SK-N-SH treated with all-trans-retinoic acid at 6 μM for 48 hours (cell line): ENCODE results near the gene GBE1.

Source experiments
- ATAC-seq: fragments of 200-7000 bp; cut with Tn5 transposase; 3 replicates; pipeline ENCODE4 v1.9.1; 2020; ENCODE audit warnings: mild to moderate bottlenecking, moderate library complexity
- ARNTL ChIP-seq: fragments of 450-650 bp; formaldehyde crosslinking; IDR thresholded peaks from 2 replicates; pipeline ENCODE4 v1.5.0; 2020; ENCODE audit warnings: low read depth, mild to moderate bottlenecking, moderate library complexity, borderline replicate concordance
- BACH2 ChIP-seq: fragments of 250-450 bp; sonication (Bioruptor Pico); IDR thresholded peaks from 2 replicates; pipeline ENCODE4 v1.9.0; 2021; ENCODE audit warnings: mild to moderate bottlenecking, borderline replicate concordance
- CREB5 ChIP-seq: fragments of 250-450 bp; sonication (Bioruptor Pico); IDR thresholded peaks from 2 replicates; pipeline ENCODE4 v1.5.1; 2020; ENCODE audit warnings: low read depth, mild to moderate bottlenecking, moderate library complexity
- CSRNP3 ChIP-seq: fragments of 250-450 bp; sonication (Bioruptor Pico); IDR thresholded peaks from 2 replicates; pipeline ENCODE4 v1.5.1; 2021; ENCODE audit warnings: mild to moderate bottlenecking, moderate library complexity
- ESRRG ChIP-seq: fragments of 250-450 bp; sonication (Bioruptor Pico); IDR thresholded peaks from 2 replicates; pipeline ENCODE4 v1.6.1; 2021; ENCODE audit warnings: mild to moderate bottlenecking
- GLIS3 ChIP-seq: fragments of 250-450 bp; sonication (Bioruptor Pico); IDR thresholded peaks from 2 replicates; pipeline ENCODE4 v1.5.0; 2020; ENCODE audit warnings: mild to moderate bottlenecking, moderate library complexity
- ISL1 ChIP-seq: fragments of 250-450 bp; sonication (Bioruptor Pico); IDR thresholded peaks from 2 replicates; pipeline ENCODE4 v2.1.2; 2022; ENCODE audit warnings: mild to moderate bottlenecking, moderate library complexity
- OSR1 ChIP-seq: fragments of 250-450 bp; sonication (Bioruptor Pico); IDR thresholded peaks from 2 replicates; pipeline ENCODE4 v1.8.0; 2022; ENCODE audit warnings: moderate library complexity, mild to moderate bottlenecking, inconsistent platforms
- PATZ1 ChIP-seq: fragments of 250-450 bp; sonication (Bioruptor Pico); IDR thresholded peaks from 2 replicates; pipeline ENCODE4 v1.8.0; 2020; ENCODE audit warnings: mild to moderate bottlenecking, moderate library complexity, borderline replicate concordance
- POU6F1 ChIP-seq: fragments of 250-450 bp; sonication (Bioruptor Pico); IDR thresholded peaks from 2 replicates; pipeline ENCODE4 v1.8.0; 2021; ENCODE audit warnings: low read depth, mild to moderate bottlenecking, moderate library complexity, borderline replicate concordance
- PPARA ChIP-seq: fragments of 250-450 bp; sonication (Bioruptor Pico); IDR thresholded peaks from 2 replicates; pipeline ENCODE4 v1.5.0; 2020; ENCODE audit warnings: mild to moderate bottlenecking, borderline replicate concordance
- RARB ChIP-seq: fragments of 250-450 bp; sonication (Bioruptor Pico); IDR thresholded peaks from 2 replicates; pipeline ENCODE4 v1.8.0; 2021; ENCODE audit warnings: mild to moderate bottlenecking, moderate library complexity
- SNAI2 ChIP-seq: fragments of 250-450 bp; sonication (Bioruptor Pico); IDR thresholded peaks from 2 replicates; pipeline ENCODE4 v1.5.0; 2020; ENCODE audit warnings: mild to moderate bottlenecking, moderate library complexity
- TCF4 ChIP-seq: fragments of 250-450 bp; sonication (Bioruptor Pico); IDR thresholded peaks from 2 replicates; pipeline ENCODE4 v1.8.0; 2021; ENCODE audit warnings: mild to moderate bottlenecking, moderate library complexity, borderline replicate concordance
- TOX ChIP-seq: fragments of 250-450 bp; sonication (Bioruptor Pico); IDR thresholded peaks from 2 replicates; pipeline ENCODE4 v1.8.0; 2021; ENCODE audit warnings: mild to moderate bottlenecking, moderate library complexity, borderline replicate concordance
- TSHZ2 ChIP-seq: fragments of 250-450 bp; sonication (Bioruptor Pico); IDR thresholded peaks from 2 replicates; pipeline ENCODE4 v1.5.0; 2020; ENCODE audit warnings: mild to moderate bottlenecking, moderate library complexity
- ZC3H10 ChIP-seq: fragments of 250-450 bp; sonication (Bioruptor Pico); IDR thresholded peaks from 2 replicates; pipeline ENCODE4 v1.5.1; 2021; ENCODE audit warnings: mild to moderate bottlenecking, moderate library complexity
- ZFP3 ChIP-seq: fragments of 250-450 bp; sonication (Bioruptor Pico); IDR thresholded peaks from 2 replicates; pipeline ENCODE4 v1.5.0; 2020; ENCODE audit warnings: mild to moderate bottlenecking, moderate library complexity
- ZFP30 ChIP-seq: fragments of 450-650 bp; formaldehyde crosslinking; IDR thresholded peaks from 2 replicates; pipeline ENCODE4 v1.5.0; 2022; ENCODE audit warnings: mild to moderate bottlenecking, moderate library complexity
- ZNF565 ChIP-seq: fragments of 450-650 bp; formaldehyde crosslinking; conservative IDR thresholded peaks from 2 replicates; pipeline ENCODE4 v1.5.0; 2020; ENCODE audit warnings: low read depth, mild to moderate bottlenecking, moderate library complexity
- ZNF70 ChIP-seq: fragments of 450-650 bp; formaldehyde crosslinking; IDR thresholded peaks from 2 replicates; pipeline ENCODE4 v1.5.0; 2020; ENCODE audit warnings: mild to moderate bottlenecking, moderate library complexity
- ZNF8 ChIP-seq: fragments of 450-650 bp; formaldehyde crosslinking; IDR thresholded peaks from 2 replicates; pipeline ENCODE4 v1.5.0; 2020; ENCODE audit warnings: mild to moderate bottlenecking, moderate library complexity

GBE1 gene

GRCh38 chr3:81660036-81660435 lies 101.4 kb downstream of the GBE1 start (continued):
- no peak for TF ChIP-seq CSRNP3 (CRISPR knock-in tag)
- TF ChIP-seq ZFP30 (CRISPR knock-in tag): no peak
- TF ChIP-seq ZNF70 (CRISPR knock-in tag): no peak
- TF ChIP-seq ZFP3: no peak
- no peak for TF ChIP-seq ISL1 (CRISPR knock-in tag)

- no peak for ATAC-seq
- no peak for TF ChIP-seq PATZ1 (CRISPR knock-in tag)
- no peak for TF ChIP-seq CREB5
- no peak for TF ChIP-seq ZFP3
- no peak for TF ChIP-seq BACH2 (CRISPR knock-in tag)
- TF ChIP-seq ZNF8 (CRISPR knock-in tag): no peak
- no peak for TF ChIP-seq ZNF70 (CRISPR knock-in tag)
- TF ChIP-seq POU6F1 (CRISPR knock-in tag): no peak
- no peak for TF ChIP-seq GLIS3 (CRISPR knock-in tag)
- no peak for TF ChIP-seq SNAI2 (CRISPR knock-in tag)
- TF ChIP-seq ZFP30 (CRISPR knock-in tag): no peak
- TF ChIP-seq CSRNP3 (CRISPR knock-in tag): no peak
- no peak for TF ChIP-seq ZNF565 (CRISPR knock-in tag)
- TF ChIP-seq ISL1 (CRISPR knock-in tag): no peak
- no peak for TF ChIP-seq PPARA (CRISPR knock-in tag)
- no peak for TF ChIP-seq OSR1 (CRISPR knock-in tag)
- TF ChIP-seq ARNTL (CRISPR knock-in tag): no peak
- TF ChIP-seq TCF4 (CRISPR knock-in tag): no peak
- no peak for TF ChIP-seq TOX (CRISPR knock-in tag)
- no peak for TF ChIP-seq ESRRG (CRISPR knock-in tag)
- TF ChIP-seq, all 23 proteins: peak for 0
These were observed 103.0 kb downstream of the GBE1 start for GRCh38 chr3:81658322-81658997.

GRCh38 chr3:81651139-81651538 lies 110.3 kb downstream of the GBE1 start:
- ATAC-seq: no peak
- TF ChIP-seq BACH2 (CRISPR knock-in tag) (no peak), ZFP30 (CRISPR knock-in tag) (no peak), ZC3H10 (CRISPR knock-in tag) (no peak), ZNF565 (CRISPR knock-in tag) (no peak), ZNF70 (CRISPR knock-in tag) (no peak), ZNF8 (CRISPR knock-in tag) (no peak), ISL1 (CRISPR knock-in tag) (no peak), PPARA (CRISPR knock-in tag) (no peak), POU6F1 (CRISPR knock-in tag) (no peak), TCF4 (CRISPR knock-in tag) (no peak), TSHZ2 (CRISPR knock-in tag) (no peak), OSR1 (CRISPR knock-in tag) (no peak), RARB (CRISPR knock-in tag) (no peak), PATZ1 (CRISPR knock-in tag) (no peak), TOX (CRISPR knock-in tag) (no peak)
